ENCODE results near the gene CHTOP.
A peak's percentile ranks its signal among the peaks of the same experiment; 100 is the strongest.

The CHTOP gene

DNA sequence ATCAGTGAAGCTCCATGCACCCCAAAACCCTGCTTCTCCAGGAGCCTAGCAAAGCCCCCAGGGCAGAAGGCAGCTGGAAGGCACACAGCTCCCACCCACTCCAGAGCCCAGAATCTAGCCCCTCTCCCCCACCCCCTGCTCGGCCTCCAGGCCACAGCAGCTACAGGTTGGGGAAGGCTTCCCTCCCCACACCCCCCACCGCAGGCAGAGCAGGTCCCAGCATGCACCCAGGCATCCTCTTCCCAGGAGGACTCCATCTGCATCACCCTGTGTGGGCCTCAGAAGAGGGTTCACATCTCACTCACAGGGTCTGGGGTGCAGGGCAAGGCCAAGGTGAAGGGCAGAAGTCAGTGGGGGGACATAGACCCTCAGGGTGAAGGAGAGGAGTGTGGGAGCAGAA is 18.5 kb upstream of the CHTOP start:
- Histone ChIP-seq H2AFZ (ENCODE audit: low read depth, low read length) (no peak overlapping the region), H3K27me3 (ENCODE audit: low read depth, low read length) (no peaks in the 10 kb centered on the region), H3K79me2 (ENCODE audit: low read length) (no peaks in the 10 kb centered on the region), H3K9me3 (ENCODE audit: insufficient read depth, low read length) (no peaks in the 10 kb centered on the region), H3K9ac (ENCODE audit: low read length) (peak overlapping the region; percentile 56; the same call in 1 of the 2 replicates), H3K4me3 (ENCODE audit: low read length) (0 out of 2 replicates have a peak overlapping the region, but pooled peaks have one; percentile 31), H3K4me2 (ENCODE audit: low read length) (peak overlapping the region; percentile 59), H3K36me3 (replicated peaks; ENCODE audit: low read depth, low read length) (peaks cover 9% of the 10 kb centered on the region), H4K20me1 (ENCODE audit: insufficient read depth, low read length) (no peaks in the 10 kb centered on the region), H3K27ac (ENCODE audit: low read length) (peak overlapping the region; percentile 65), H3K4me1 (ENCODE audit: low read length) (peaks cover 32% of the 10 kb centered on the region)
- TF ChIP-seq, protein P1, sequence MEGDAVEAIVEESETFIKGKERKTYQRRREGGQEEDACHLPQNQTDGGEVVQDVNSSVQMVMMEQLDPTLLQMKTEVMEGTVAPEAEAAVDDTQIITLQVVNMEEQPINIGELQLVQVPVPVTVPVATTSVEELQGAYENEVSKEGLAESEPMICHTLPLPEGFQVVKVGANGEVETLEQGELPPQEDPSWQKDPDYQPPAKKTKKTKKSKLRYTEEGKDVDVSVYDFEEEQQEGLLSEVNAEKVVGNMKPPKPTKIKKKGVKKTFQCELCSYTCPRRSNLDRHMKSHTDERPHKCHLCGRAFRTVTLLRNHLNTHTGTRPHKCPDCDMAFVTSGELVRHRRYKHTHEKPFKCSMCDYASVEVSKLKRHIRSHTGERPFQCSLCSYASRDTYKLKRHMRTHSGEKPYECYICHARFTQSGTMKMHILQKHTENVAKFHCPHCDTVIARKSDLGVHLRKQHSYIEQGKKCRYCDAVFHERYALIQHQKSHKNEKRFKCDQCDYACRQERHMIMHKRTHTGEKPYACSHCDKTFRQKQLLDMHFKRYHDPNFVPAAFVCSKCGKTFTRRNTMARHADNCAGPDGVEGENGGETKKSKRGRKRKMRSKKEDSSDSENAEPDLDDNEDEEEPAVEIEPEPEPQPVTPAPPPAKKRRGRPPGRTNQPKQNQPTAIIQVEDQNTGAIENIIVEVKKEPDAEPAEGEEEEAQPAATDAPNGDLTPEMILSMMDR (IDR thresholded peaks at IDR 0.05; ENCODE audit: low read depth, low read length) = no peak
- TF ChIP-seq EZH2phosphoT487 (IDR thresholded peaks at IDR 0.05; ENCODE audit: low read depth) = no peak

GRCh38 chr1:153616144-153616916 is 17.5 kb upstream of the CHTOP start, which contains the start of gene S100A14:
S100A14 (minus strand) TSS chr1:153616325; CDS start chr1:153615858, 467 bp downstream.
- peaks cover 32% of the 10 kb centered on the region for H3K4me1 ChIP-seq (ENCODE audit: low read length)
- no peaks in the 10 kb centered on the region for H3K27me3 ChIP-seq (ENCODE audit: low read depth, low read length)
- peak within 1 kb of the TSS; percentile 31; the same call in 1 of the 2 replicates for H3K4me3 ChIP-seq (ENCODE audit: low read length)
- no peaks in the 10 kb centered on the region for H3K9me3 ChIP-seq (ENCODE audit: insufficient read depth, low read length)
- H3K36me3 ChIP-seq (replicated peaks; ENCODE audit: low read depth, low read length) = peaks cover 12% of the 10 kb centered on the region
- no peaks in the 10 kb centered on the region for H4K20me1 ChIP-seq (ENCODE audit: insufficient read depth, low read length)
- H3K27ac ChIP-seq (ENCODE audit: low read length) = peak within 1 kb of the TSS; percentile 65
- TF ChIP-seq, protein P1 (IDR thresholded peaks at IDR 0.05; ENCODE audit: low read depth, low read length) = no peak
- TF ChIP-seq EZH2phosphoT487 (IDR thresholded peaks at IDR 0.05; ENCODE audit: low read depth) = no peak
- peak within 1 kb of the TSS; percentile 59 for H3K4me2 ChIP-seq (ENCODE audit: low read length)
- H3K79me2 ChIP-seq (ENCODE audit: low read length) = no peaks in the 10 kb centered on the region
- H2AFZ ChIP-seq (ENCODE audit: low read depth, low read length) = peak within 1 kb of the TSS; percentile 56; the same call in 1 of the 2 replicates
- H3K9ac ChIP-seq (ENCODE audit: low read length) = peak within 1 kb of the TSS; percentile 56; the same call in 1 of the 2 replicates

GRCh38 chr1:153616917-153617311 is 17.0 kb upstream of the CHTOP start:
- peak overlapping the region; percentile 56; the same call in 1 of the 2 replicates for H3K9ac ChIP-seq (ENCODE audit: low read length)
- TF ChIP-seq, protein P1 (IDR thresholded peaks at IDR 0.05; ENCODE audit: low read depth, low read length) = no peak
- TF ChIP-seq EZH2phosphoT487 (IDR thresholded peaks at IDR 0.05; ENCODE audit: low read depth) = no peak

DNA sequence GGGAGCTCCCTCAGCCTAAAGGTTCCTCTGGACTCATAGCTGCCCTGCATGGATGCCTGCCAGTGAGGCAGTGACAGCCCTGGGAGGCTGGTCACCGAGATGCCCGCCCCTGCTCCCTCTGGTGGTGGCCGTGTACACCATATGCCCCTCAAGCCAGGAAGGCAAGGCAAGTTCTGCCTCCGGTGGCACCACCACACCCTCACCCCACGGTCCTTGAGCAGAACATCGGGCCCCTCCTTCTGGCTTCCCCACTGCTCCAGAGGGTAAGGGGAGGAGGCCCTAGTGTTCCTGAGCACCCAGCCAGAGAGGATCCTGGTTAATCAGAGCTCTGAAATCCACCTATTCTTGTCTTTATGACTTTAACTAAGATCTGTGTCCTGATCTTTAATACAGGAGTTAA is 16.2 kb upstream of the CHTOP start:
- Histone ChIP-seq H3K27me3 (ENCODE audit: low read depth, low read length) (no peaks in the 10 kb centered on the region), H3K4me1 (ENCODE audit: low read length) (peaks cover 36% of the 10 kb centered on the region), H3K9me3 (ENCODE audit: insufficient read depth, low read length) (no peaks in the 10 kb centered on the region), H3K36me3 (replicated peaks; ENCODE audit: low read depth, low read length) (peaks cover 12% of the 10 kb centered on the region), H3K4me2 (ENCODE audit: low read length) (peak overlapping the region; percentile 21), H3K9ac (ENCODE audit: low read length) (peak overlapping the region; percentile 56; the same call in 1 of the 2 replicates), H2AFZ (ENCODE audit: low read depth, low read length) (no peak overlapping the region; the same call in 1 of the 2 replicates), H3K4me3 (ENCODE audit: low read length) (no peak overlapping the region), H4K20me1 (ENCODE audit: insufficient read depth, low read length) (no peaks in the 10 kb centered on the region), H3K79me2 (ENCODE audit: low read length) (no peaks in the 10 kb centered on the region), H3K27ac (ENCODE audit: low read length) (peak overlapping the region; percentile 65)
- no peak for TF ChIP-seq EZH2phosphoT487 (IDR thresholded peaks at IDR 0.05; ENCODE audit: low read depth)
- TF ChIP-seq, protein P1 (IDR thresholded peaks at IDR 0.05; ENCODE audit: low read depth, low read length) = peak; percentile 72

More at GRCh38 chr1:153616917-153617311, 17.0 kb upstream of the CHTOP start:
- peak overlapping the region; percentile 59 for H3K4me2 ChIP-seq (ENCODE audit: low read length)
- H4K20me1 ChIP-seq (ENCODE audit: insufficient read depth, low read length) = no peaks in the 10 kb centered on the region
- H3K27me3 ChIP-seq (ENCODE audit: low read depth, low read length) = no peaks in the 10 kb centered on the region
- no peaks in the 10 kb centered on the region for H3K79me2 ChIP-seq (ENCODE audit: low read length)
- H3K27ac ChIP-seq (ENCODE audit: low read length) = peak overlapping the region; percentile 65
- peaks cover 32% of the 10 kb centered on the region for H3K4me1 ChIP-seq (ENCODE audit: low read length)
- peak overlapping the region; percentile 56; the same call in 1 of the 2 replicates for H2AFZ ChIP-seq (ENCODE audit: low read depth, low read length)
- H3K9me3 ChIP-seq (ENCODE audit: insufficient read depth, low read length) = no peaks in the 10 kb centered on the region
- H3K36me3 ChIP-seq (replicated peaks; ENCODE audit: low read depth, low read length) = peaks cover 12% of the 10 kb centered on the region
- H3K4me3 ChIP-seq (ENCODE audit: low read length) = no peak overlapping the region; the same call in 1 of the 2 replicates
